GM21526 (cell line): Measurements from ENCODE around the gene GRIN3B.

Experiments
- ATAC-seq: cut with Tn5 transposase; IDR thresholded peaks from one replicate; pipeline ENCODE4 v1.9.1; 2021; ENCODE audit warnings: moderate library complexity; ENCODE audit not compliant: unreplicated experiment, low FRiP score

Gene GRIN3B

GRCh38 chr19:989381-990081, 10.7 kb upstream of the GRIN3B start:
- ATAC-seq: no peak

GRCh38 chr19:990119-990571, 10.1 kb upstream of the GRIN3B start:
- ATAC-seq: no peak

GRCh38 chr19:990746-991145, 9.5 kb upstream of the GRIN3B start:
- no peak for ATAC-seq

GRCh38 chr19:991174-991931, 8.9 kb upstream of the GRIN3B start:
- no peak for ATAC-seq

- ATAC-seq: no peak
Observed at GRCh38 chr19:991932-992669, 8.1 kb upstream of the GRIN3B start.

- no peak for ATAC-seq
Observed at GRCh38 chr19:992670-993055, 7.6 kb upstream of the GRIN3B start.

GRCh38 chr19:993361-993830, 6.8 kb upstream of the GRIN3B start:
- no peak for ATAC-seq

GRCh38 chr19:993831-994393, 6.3 kb upstream of the GRIN3B start:
- no peak for ATAC-seq

- no peak for ATAC-seq
Observed at GRCh38 chr19:994516-994915, 5.7 kb upstream of the GRIN3B start.

GRCh38 chr19:995051-995827, 5.0 kb upstream of the GRIN3B start:
- ATAC-seq: no peak

- ATAC-seq: no peak
Observed at GRCh38 chr19:996051-996838, 4.0 kb upstream of the GRIN3B start.

- ATAC-seq: no peak
Observed at GRCh38 chr19:998064-998463, 2.2 kb upstream of the GRIN3B start.

- ATAC-seq: no peak
Observed at GRCh38 chr19:999379-999719, 870 bp upstream of the GRIN3B start.

GRCh38 chr19:1000591-1001537, 645 bp downstream of the GRIN3B start:
- no peak for ATAC-seq

GRCh38 chr19:1001538-1002166, 1.4 kb downstream of the GRIN3B start:
- ATAC-seq: no peak

GRCh38 chr19:1002600-1002999, 2.4 kb downstream of the GRIN3B start:
- ATAC-seq: no peak

GRCh38 chr19:1003283-1003682, 3.1 kb downstream of the GRIN3B start:
- no peak for ATAC-seq

GRCh38 chr19:1004204-1004802, 4.1 kb downstream of the GRIN3B start:
- no peak for ATAC-seq
